Stimulated activated CD8-positive, alpha-beta memory T cell treated with anti-CD3 and anti-CD28 coated beads, Interleukin-15, amount 100 ng/mL, for 24 hours (primary cell): ENCODE results near the gene CBFA2T2.

ENCODE experiments used
- DNase-seq: peaks from one replicate; pipeline ENCODE4 v3.0.0-alpha.2; 2020; ENCODE audit warnings: low read depth

The CBFA2T2 gene

GRCh38 chr20:33651562-33652048, 161.7 kb downstream of the CBFA2T2 start:
- DNase-seq, result no peak

- no peak for DNase-seq
Observed at GRCh38 chr20:33653218-33653899, 163.5 kb downstream of the CBFA2T2 start.

GRCh38 chr20:33653900-33654596, 164.2 kb downstream of the CBFA2T2 start:
- DNase-seq, result no peak

- no peak for DNase-seq
Observed at GRCh38 chr20:33654680-33655161, 164.8 kb downstream of the CBFA2T2 start.

GRCh38 chr20:33655164-33655563, 165.3 kb downstream of the CBFA2T2 start:
- no peak for DNase-seq

- DNase-seq, result no peak
Observed at GRCh38 chr20:33656010-33656782, 166.3 kb downstream of the CBFA2T2 start.

GRCh38 chr20:33656783-33657703, 167.1 kb downstream of the CBFA2T2 start:
- DNase-seq, result no peak

- DNase-seq, result no peak
Observed at GRCh38 chr20:33657704-33658095, 167.8 kb downstream of the CBFA2T2 start.

- DNase-seq, result no peak
Observed at GRCh38 chr20:33658510-33658909, 168.6 kb downstream of the CBFA2T2 start.

- no peak for DNase-seq
Observed at GRCh38 chr20:33658929-33659328, 169.0 kb downstream of the CBFA2T2 start.

GRCh38 chr20:33659341-33660034, 169.6 kb downstream of the CBFA2T2 start:
- DNase-seq, result no peak

- DNase-seq, result no peak
Observed at GRCh38 chr20:33660035-33660684, 170.3 kb downstream of the CBFA2T2 start.

GRCh38 chr20:33660685-33661058, 170.8 kb downstream of the CBFA2T2 start:
- no peak for DNase-seq

- DNase-seq, result no peak
Observed at GRCh38 chr20:33662172-33662571, 172.3 kb downstream of the CBFA2T2 start, which contains the start of gene C20orf144. Gene C20orf144, plus strand, starts transcription at chr20:33662327. Its CDS starts 19 bp downstream, at chr20:33662346.

GRCh38 chr20:33663161-33664084, 173.5 kb downstream of the CBFA2T2 start:
- peak; percentile 65 for DNase-seq

- DNase-seq, result no peak
Observed at GRCh38 chr20:33664085-33664761, 174.3 kb downstream of the CBFA2T2 start.

- DNase-seq, result no peak
Observed at GRCh38 chr20:33664762-33665144, 174.9 kb downstream of the CBFA2T2 start.
